SK-N-SH treated with all-trans-retinoic acid at 6 μM for 48 hours (cell line): ENCODE results near the gene CHI3L2.

ENCODE experiments used
- ARNTL ChIP-seq: fragments of 450-650 bp; formaldehyde crosslinking; IDR thresholded peaks from 2 replicates; pipeline ENCODE4 v1.5.0; 2020; ENCODE audit warnings: low read depth, mild to moderate bottlenecking, moderate library complexity, borderline replicate concordance
- BACH2 ChIP-seq: fragments of 250-450 bp; sonication (Bioruptor Pico); IDR thresholded peaks from 2 replicates; pipeline ENCODE4 v1.9.0; 2021; ENCODE audit warnings: mild to moderate bottlenecking, borderline replicate concordance
- CREB5 ChIP-seq: fragments of 250-450 bp; sonication (Bioruptor Pico); IDR thresholded peaks from 2 replicates; pipeline ENCODE4 v1.5.1; 2020; ENCODE audit warnings: low read depth, mild to moderate bottlenecking, moderate library complexity
- CSDC2 ChIP-seq: fragments of 250-450 bp; sonication (Bioruptor Pico); IDR thresholded peaks from 2 replicates; pipeline ENCODE4 v1.5.0; 2020; ENCODE audit warnings: mild to moderate bottlenecking, moderate library complexity
- GLIS3 ChIP-seq: fragments of 250-450 bp; sonication (Bioruptor Pico); IDR thresholded peaks from 2 replicates; pipeline ENCODE4 v1.5.0; 2020; ENCODE audit warnings: mild to moderate bottlenecking, moderate library complexity
- PATZ1 ChIP-seq: fragments of 250-450 bp; sonication (Bioruptor Pico); IDR thresholded peaks from 2 replicates; pipeline ENCODE4 v1.8.0; 2020; ENCODE audit warnings: mild to moderate bottlenecking, moderate library complexity, borderline replicate concordance
- SNAI2 ChIP-seq: fragments of 250-450 bp; sonication (Bioruptor Pico); IDR thresholded peaks from 2 replicates; pipeline ENCODE4 v1.5.0; 2020; ENCODE audit warnings: mild to moderate bottlenecking, moderate library complexity
- TOX ChIP-seq: fragments of 250-450 bp; sonication (Bioruptor Pico); IDR thresholded peaks from 2 replicates; pipeline ENCODE4 v1.8.0; 2021; ENCODE audit warnings: mild to moderate bottlenecking, moderate library complexity, borderline replicate concordance
- ZFP30 ChIP-seq: fragments of 450-650 bp; formaldehyde crosslinking; IDR thresholded peaks from 2 replicates; pipeline ENCODE4 v1.5.0; 2022; ENCODE audit warnings: mild to moderate bottlenecking, moderate library complexity
- ZNF565 ChIP-seq: fragments of 450-650 bp; formaldehyde crosslinking; conservative IDR thresholded peaks from 2 replicates; pipeline ENCODE4 v1.5.0; 2020; ENCODE audit warnings: low read depth, mild to moderate bottlenecking, moderate library complexity
- ZNF70 ChIP-seq: fragments of 450-650 bp; formaldehyde crosslinking; IDR thresholded peaks from 2 replicates; pipeline ENCODE4 v1.5.0; 2020; ENCODE audit warnings: mild to moderate bottlenecking, moderate library complexity
- ZNF8 ChIP-seq: fragments of 450-650 bp; formaldehyde crosslinking; IDR thresholded peaks from 2 replicates; pipeline ENCODE4 v1.5.0; 2020; ENCODE audit warnings: mild to moderate bottlenecking, moderate library complexity

- TF ChIP-seq ZNF70 (CRISPR knock-in tag), result no peak
- TF ChIP-seq CSDC2 (CRISPR knock-in tag), result no peak
- no peak for TF ChIP-seq SNAI2 (CRISPR knock-in tag)
- no peak for TF ChIP-seq ZFP30
- TF ChIP-seq ARNTL (CRISPR knock-in tag), result no peak
- no peak for TF ChIP-seq GLIS3 (CRISPR knock-in tag)
- no peak for TF ChIP-seq PATZ1 (CRISPR knock-in tag)
- no peak for TF ChIP-seq ZNF565 (CRISPR knock-in tag)
- no peak for TF ChIP-seq TOX
- TF ChIP-seq ZNF8 (CRISPR knock-in tag), result no peak
- TF ChIP-seq CREB5 (CRISPR knock-in tag), result no peak
- TF ChIP-seq BACH2 (CRISPR knock-in tag), result no peak
These were observed 47.6 kb downstream of the CHI3L2 start for GRCh38 chr1:111275079-111275478.
